CD1c-positive myeloid dendritic cell (primary cell): ENCODE results near the gene SLC7A1.
"Not testable (repeated sequence)": the region's sequence is repeated elsewhere in the genome, so short reads cannot be mapped to it uniquely, and the experiment has no call there.

Experiments used
- DNase-seq: peaks from one replicate; pipeline ENCODE4 v3.0.0-alpha.2; 2016; ENCODE audit errors: extremely low spot score

The SLC7A1 gene

DNA sequence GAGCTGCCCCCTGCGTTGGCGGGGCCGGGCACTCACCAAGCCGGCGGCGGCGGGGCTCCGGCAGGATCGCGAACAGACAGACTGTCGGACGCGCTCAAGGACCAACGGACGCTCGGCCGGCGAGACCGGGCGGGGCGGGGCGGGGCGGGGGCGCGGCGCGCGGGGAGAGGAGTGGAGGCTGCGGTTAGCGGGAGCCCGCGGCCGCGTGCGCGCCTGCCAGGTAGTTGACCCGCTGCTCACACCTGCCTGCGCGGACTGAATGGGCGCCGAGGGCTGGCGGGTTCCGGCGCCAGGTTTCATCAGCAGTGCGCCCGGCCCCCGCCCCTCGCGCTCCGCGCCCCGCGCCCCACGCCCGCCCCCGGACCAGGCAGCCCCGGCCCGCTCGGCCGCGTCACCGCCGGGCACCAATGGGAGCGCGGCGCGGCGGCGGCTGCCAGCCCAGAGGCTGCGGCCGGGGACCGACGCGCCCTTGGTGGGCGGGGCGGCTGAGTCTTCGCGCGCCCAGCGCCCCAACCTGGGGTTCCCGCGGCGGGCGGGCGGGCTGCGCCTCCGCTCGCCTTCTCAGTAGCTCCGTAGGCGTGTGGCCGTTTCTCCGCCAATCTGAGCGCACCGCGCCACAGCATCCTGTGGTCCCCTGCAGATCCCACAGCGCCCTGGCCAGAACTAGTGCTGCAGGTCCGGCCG, at the start of gene SLC7A1:
TSS of gene SLC7A1 (minus strand) at position 309 of the 684 bp plus-strand sequence. CDS start 59,500 bp downstream, outside the sequence.
- peak; percentile 95 for DNase-seq

DNA sequence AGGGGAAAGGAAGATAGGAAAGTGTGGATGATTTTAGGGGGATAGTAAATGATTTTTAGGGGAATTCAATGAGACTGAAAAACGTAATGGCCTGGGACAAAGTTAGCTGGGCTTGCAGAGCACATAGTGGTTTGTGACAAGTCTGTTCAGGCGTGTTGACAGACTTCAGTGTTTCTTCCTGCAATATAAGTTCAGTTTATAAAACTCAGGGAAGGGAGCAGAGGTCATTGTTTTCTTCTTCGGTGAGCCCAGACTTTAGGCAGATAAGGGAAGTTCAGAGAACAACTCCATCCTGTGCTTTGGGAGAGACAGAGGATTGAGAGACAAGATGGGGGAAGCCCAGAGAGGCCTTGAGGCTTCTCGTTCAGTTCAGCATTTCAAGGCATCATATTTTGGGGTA, 45.2 kb upstream of the SLC7A1 start:
- DNase-seq = no peak

- DNase-seq = not testable (repeated sequence)
Measured at GRCh38 chr13:29636831-29637230, 41.3 kb upstream of the SLC7A1 start.

GRCh38 chr13:29624997-29625396, 29.5 kb upstream of the SLC7A1 start:
- no peak for DNase-seq

DNA sequence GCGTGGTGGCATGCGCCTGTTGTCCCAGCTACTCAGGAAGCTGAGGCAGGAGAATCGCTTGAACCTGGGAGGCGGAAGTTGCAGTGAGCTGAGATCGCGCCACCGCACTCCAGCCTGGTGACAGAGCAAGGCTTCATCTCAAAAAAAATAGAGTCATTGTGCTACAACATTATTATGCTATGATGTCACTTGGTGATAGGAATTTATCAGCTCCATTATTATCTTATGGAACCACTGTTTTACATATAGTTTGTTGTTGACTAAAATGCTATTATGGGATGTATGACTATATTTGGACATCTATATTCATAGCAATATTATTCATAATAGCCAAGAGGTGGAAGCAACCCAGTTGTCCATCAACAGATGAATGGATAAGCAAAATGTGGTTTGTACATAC, 26.4 kb upstream of the SLC7A1 start:
- DNase-seq = no peak

DNA sequence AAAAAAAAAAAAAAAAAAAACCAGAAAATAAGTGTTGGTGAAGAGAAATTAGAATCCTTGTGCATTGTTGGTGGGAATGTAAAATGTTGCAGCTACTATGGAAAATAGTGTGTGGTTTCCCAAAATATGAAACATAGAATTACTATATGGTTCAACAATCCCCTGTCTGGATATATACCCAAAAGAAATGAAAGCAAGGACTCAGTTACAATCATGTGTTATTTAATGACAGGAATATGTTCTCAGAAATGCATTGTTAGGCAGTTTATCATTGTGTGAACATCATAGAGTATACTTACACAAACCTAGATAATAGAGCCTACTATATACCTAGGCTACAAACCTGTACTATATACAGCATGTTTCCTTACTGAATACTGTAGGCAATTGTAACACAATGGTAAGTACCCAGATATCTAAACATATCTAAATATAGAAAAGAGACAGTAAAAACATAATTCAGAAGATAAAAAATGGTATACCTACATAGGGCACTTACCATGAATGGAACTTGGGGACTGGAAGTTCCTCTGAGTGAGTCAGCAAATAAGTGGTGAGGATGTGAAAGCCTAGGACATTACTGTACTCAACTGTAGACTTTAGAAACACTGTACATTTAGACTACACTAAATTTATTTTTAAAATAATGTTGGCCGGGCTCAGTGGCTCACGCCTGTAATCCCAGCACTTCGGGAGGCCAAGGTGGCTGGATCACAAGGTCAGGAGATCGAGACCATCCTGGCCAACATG, 25.7 kb upstream of the SLC7A1 start:
- DNase-seq = peak; percentile 5

GRCh38 chr13:29619995-29620394, 24.5 kb upstream of the SLC7A1 start:
- DNase-seq = no peak

- no peak for DNase-seq
Measured at GRCh38 chr13:29613101-29613500, 17.6 kb upstream of the SLC7A1 start.

- no peak for DNase-seq
Measured at GRCh38 chr13:29607465-29607864, 12.0 kb upstream of the SLC7A1 start.

DNA sequence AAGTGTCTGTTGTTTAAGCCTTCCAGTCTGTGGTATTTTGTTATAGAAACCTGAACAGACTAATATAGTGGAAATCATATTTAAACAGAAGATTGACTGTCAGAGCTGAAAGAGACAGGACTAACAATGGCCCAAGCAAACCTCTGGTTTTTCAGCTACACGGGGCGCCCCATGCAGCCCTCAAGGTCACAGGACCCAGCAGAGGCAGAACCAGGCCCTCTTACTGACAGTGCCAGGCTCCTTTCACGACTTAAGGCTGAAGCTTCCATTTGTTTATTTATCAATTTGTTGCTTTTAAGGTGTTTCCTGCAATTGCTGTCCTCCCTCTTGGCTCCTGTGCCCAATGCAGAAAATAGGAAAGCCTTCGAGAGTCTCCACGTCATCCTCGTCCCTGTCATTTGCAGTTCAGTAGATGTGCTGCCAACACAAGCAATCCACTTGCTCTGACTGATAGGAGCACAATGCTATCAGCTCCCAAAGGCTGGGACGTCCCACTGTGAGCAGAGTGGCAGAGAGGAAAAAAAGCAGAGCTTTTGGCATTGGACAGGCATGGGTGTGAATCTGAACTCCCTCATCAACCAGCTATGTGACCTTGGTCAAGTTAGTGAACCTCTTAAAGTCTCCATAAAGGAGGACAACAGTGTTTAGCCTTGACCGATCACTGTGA, 10.5 kb upstream of the SLC7A1 start:
- DNase-seq = no peak

GRCh38 chr13:29598321-29598720, 2.8 kb upstream of the SLC7A1 start:
- DNase-seq = no peak

DNA sequence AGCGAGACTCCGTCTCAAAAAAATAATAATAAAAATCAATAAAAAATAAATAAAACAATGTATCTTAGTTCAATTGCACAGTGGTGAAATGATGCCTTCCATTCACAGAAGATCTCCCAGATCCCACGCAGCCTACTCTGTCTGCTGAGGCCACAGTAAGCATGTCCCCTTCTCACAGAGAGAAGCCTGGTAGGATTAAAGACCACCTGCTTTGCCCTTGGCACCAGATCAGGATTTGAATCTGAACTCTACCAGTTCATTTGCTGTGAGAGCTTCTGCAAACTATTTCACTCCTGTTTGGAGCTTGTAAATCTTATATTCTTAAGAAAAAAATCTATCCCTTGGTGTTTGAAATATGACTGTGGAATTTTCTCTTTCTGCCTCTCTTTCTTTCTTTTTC, 2.2 kb upstream of the SLC7A1 start:
- DNase-seq = no peak

DNA sequence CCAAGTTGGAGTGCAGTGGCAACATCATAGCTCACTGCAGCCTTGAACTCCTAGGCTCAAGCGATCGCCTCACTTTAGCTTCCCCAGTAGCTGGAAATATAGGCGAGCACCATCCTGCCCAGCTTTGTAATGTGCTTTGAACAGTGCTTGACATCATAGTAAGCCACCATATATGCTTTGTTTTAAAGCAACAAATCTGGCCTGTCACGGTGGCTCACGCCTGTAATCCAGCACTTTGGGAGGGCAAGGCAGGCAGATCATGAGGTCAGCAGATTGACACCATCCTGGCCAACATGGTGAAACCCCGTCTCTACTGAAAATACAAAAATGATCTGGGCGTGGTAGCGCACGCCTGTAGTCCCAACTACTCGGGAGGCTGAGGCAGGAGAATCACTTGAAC, 1.8 kb upstream of the SLC7A1 start:
- no peak for DNase-seq

DNA sequence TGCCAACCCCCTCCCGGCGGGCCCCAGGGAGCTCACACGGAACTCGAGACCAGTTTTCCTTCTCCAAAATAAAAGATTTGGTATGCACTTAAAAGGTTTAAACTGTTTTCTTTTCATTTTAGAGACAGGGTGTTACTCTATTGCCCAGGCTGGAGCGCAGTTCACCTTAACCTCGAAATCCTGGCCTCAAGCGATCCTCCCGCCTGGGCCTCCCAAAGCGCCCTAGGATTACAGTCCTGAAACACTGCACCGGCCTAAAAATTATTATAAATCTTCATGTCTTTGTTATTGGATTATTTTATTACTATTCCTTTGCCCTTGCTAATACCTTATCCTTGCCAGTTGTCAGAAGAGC, 553 bp upstream of the SLC7A1 start:
- DNase-seq = no peak

- DNase-seq = peak; percentile 90
Measured at GRCh38 chr13:29594710-29595379, 643 bp downstream of the SLC7A1 start.

DNA sequence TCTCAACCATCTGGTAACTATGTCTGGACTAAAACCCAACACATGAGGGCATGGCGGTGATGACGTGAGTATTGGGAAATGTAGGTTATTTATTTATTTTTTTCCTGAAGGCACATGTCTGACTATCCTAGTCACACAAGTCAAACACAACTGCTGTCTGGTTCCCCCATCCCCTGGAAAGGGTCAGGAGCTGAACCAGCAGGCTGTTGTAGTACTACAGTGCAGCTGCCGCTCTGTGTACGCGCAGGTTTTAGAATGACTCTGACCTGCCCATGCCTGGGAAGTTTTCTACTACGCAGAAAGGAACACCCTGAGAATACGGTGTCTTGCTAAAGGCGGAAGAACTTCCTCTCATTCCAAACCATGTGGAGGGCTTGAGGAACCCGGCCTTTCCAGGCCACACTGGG, 1.2 kb downstream of the SLC7A1 start:
- DNase-seq = peak; percentile 75

GRCh38 chr13:29593605-29594297, 1.7 kb downstream of the SLC7A1 start:
- DNase-seq = no peak

- DNase-seq = no peak
Measured at GRCh38 chr13:29591310-29591709, 4.2 kb downstream of the SLC7A1 start.

GRCh38 chr13:29589967-29590366, 5.5 kb downstream of the SLC7A1 start:
- no peak for DNase-seq

- no peak for DNase-seq
Measured at GRCh38 chr13:29589234-29589633, 6.3 kb downstream of the SLC7A1 start.

- DNase-seq = no peak
Measured at GRCh38 chr13:29587645-29588044, 7.8 kb downstream of the SLC7A1 start.
